HCT116 (cell line): Measurements from ENCODE around the gene PCLO. TPM values are rescaled to one million over a fixed set of nuclear protein-coding genes. Genes with fewer than 3 reads are reported as not detected.

ENCODE experiments used
- ATAC-seq: fragments of 200-7000 bp; cut with Tn5 transposase; 2 replicates; pipeline ENCODE4 v1.9.1; 2020; ENCODE audit warnings: mild to moderate bottlenecking, moderate library complexity
- BruUV-seq: library from RNA; stranded (reverse); fragments of 400-500 nt; replicated peaks from 2 replicates; lab custom pipeline; 2021; lab: Mats Ljungman, UMichigan
- CTCF ChIA-PET: fragments of 300-600 bp; sonication (Branson Sonifier 250); formaldehyde crosslinking; loops from one replicate; lab custom pipeline; 2021; ENCODE audit warnings: antibody characterized with exemption; lab: Charles Lee
- POLR2A ChIA-PET: fragments of 300-600, 350-600 bp; sonication (Branson Sonifier 250); formaldehyde crosslinking; loops from one replicate; lab custom pipeline; 2021; ENCODE audit warnings: antibody characterized with exemption; lab: Charles Lee
- RAD21 ChIA-PET, 2 experiments: fragments of 300-600 bp; sonication (Branson Sonifier 250); formaldehyde crosslinking; loops; one replicate each; lab custom pipeline; 2023; ENCODE audit warnings: low total read pairs in 2 of 2; ENCODE audit not compliant: uncharacterized antibody in 2 of 2, unreplicated experiment in 2 of 2, low non-redundant PET in 1 of 2; lab: Charles Lee
- DNase-seq: peaks from one replicate; pipeline ENCODE4 v3.0.0-alpha.2; 2010; ENCODE audit warnings: low read depth, low spot score
- H2AFZ ChIP-seq: fragments of 200-600 bp; shearing (Covaris generic), sonication (generic); 2 replicates; pipeline ENCODE4 v1.6.1; 2017; ENCODE audit warnings: low read depth, mixed run types, mixed read lengths, antibody characterized with exemption, low read length; ENCODE audit not compliant: poor library complexity, severe bottlenecking
- H3K27ac ChIP-seq: 2 replicates; pipeline ENCODE4 v1.5.1; 2012; ENCODE audit warnings: low read depth, low read length
- H3K27me3 ChIP-seq: fragments of 200-600 bp; sonication (generic); 2 replicates; pipeline ENCODE4 v1.6.1; 2016; ENCODE audit warnings: mixed run types, low read length, mixed read lengths; ENCODE audit not compliant: insufficient read depth
- H3K36me3 ChIP-seq, 2 experiments: fragments of 200-500 bp in 1 of 2; fragments of 200-600 bp in 1 of 2; sonication (Bioruptor generic) in 1 of 2; sonication (generic) in 1 of 2; 2 replicates each; pipeline versions ENCODE4 v1.5.1 to v1.6.1; 2014 to 2016; ENCODE audit warnings: low read length in 2 of 2, inconsistent platforms in 1 of 2, mixed read lengths in 1 of 2, mixed run types in 1 of 2; ENCODE audit not compliant: insufficient read depth in 2 of 2, control insufficient read depth in 1 of 2
- H3K4me1 ChIP-seq, 2 experiments: fragments of 200-600 bp in 1 of 2; sonication (generic) in 1 of 2; 2 replicates each; pipeline versions ENCODE4 v1.5.1 to v1.6.1; 2012 to 2017; ENCODE audit warnings: low read length in 2 of 2, inconsistent platforms in 1 of 2, mild to moderate bottlenecking in 1 of 2, mixed read lengths in 1 of 2, mixed run types in 1 of 2, moderate library complexity in 1 of 2; ENCODE audit not compliant: insufficient read depth in 2 of 2, control insufficient read depth in 1 of 2
- H3K4me2 ChIP-seq: fragments of 200-600 bp; sonication (generic); 2 replicates; pipeline ENCODE4 v1.6.1; 2017; ENCODE audit warnings: mixed run types, low read length, mixed read lengths
- H3K4me3 ChIP-seq, 2 experiments: fragments of 200-600 bp in 1 of 2; sonication (generic) in 1 of 2; replicated peaks in 1 of 2; 2 replicates each; pipeline ENCODE4 v1.5.1; 2011 to 2016; ENCODE audit warnings: low read length in 2 of 2, control low read depth in 1 of 2, low read depth in 1 of 2, mild to moderate bottlenecking in 1 of 2, mixed read lengths in 1 of 2, mixed run types in 1 of 2
- H3K79me2 ChIP-seq: fragments of 200-600 bp; sonication (generic); 2 replicates; pipeline ENCODE4 v1.6.1; 2017; ENCODE audit warnings: mild to moderate bottlenecking, mixed run types, low read length, moderate library complexity, mixed read lengths; ENCODE audit not compliant: insufficient read depth
- H3K9ac ChIP-seq: fragments of 200-600 bp; sonication (generic); 2 replicates; pipeline ENCODE4 v1.6.1; 2016; ENCODE audit warnings: low read length, mixed read lengths
- H3K9me2 ChIP-seq: fragments of 200-600 bp; sonication (generic), shearing (Covaris generic); 2 replicates; pipeline ENCODE4 v1.6.1; 2017; ENCODE audit warnings: mixed run types, mild to moderate bottlenecking, moderate library complexity; ENCODE audit not compliant: insufficient read depth
- H3K9me3 ChIP-seq, 2 experiments: fragments of 200-500 bp in 1 of 2; fragments of 200-600 bp in 1 of 2; sonication (Bioruptor generic) in 1 of 2; sonication (generic) in 1 of 2; 2 replicates each; pipeline ENCODE4 v1.6.1; 2014 to 2017; ENCODE audit warnings: low read length in 2 of 2, mixed read lengths in 2 of 2, inconsistent platforms in 1 of 2, low read depth in 1 of 2, mild to moderate bottlenecking in 1 of 2, mixed run types in 1 of 2, moderate library complexity in 1 of 2; ENCODE audit not compliant: control insufficient read depth in 1 of 2, insufficient read depth in 1 of 2
- H4K20me1 ChIP-seq: fragments of 200-600 bp; sonication (generic), shearing (Covaris generic); 2 replicates; pipeline ENCODE4 v1.6.1; 2017; ENCODE audit warnings: mixed run types, mild to moderate bottlenecking, moderate library complexity; ENCODE audit not compliant: insufficient read depth
- CEBPB ChIP-seq: IDR thresholded peaks from 2 replicates; pipeline ENCODE4 v1.6.1; 2012; ENCODE audit warnings: low read depth
- EGR1 ChIP-seq: IDR thresholded peaks from 2 replicates; pipeline ENCODE4 v1.6.1; 2012; ENCODE audit warnings: low read depth
- EZH2phosphoT487 ChIP-seq: fragments of 200-600 bp; IDR thresholded peaks from 2 replicates; pipeline ENCODE4 v1.6.1; 2018; ENCODE audit warnings: antibody characterized with exemption, borderline replicate concordance
- FOSL1 ChIP-seq: IDR thresholded peaks from 2 replicates; pipeline ENCODE4 v1.6.1; 2012; ENCODE audit warnings: low read depth
- JUND ChIP-seq: IDR thresholded peaks from 2 replicates; pipeline ENCODE4 v1.6.1; 2012
- POLR2A ChIP-seq: IDR thresholded peaks from 2 replicates; pipeline ENCODE4 v1.7.0; 2011; ENCODE audit warnings: borderline replicate concordance; ENCODE audit not compliant: insufficient read depth, insufficient read length; ENCODE audit errors: extremely low read depth
- POLR2AphosphoS5 ChIP-seq: IDR thresholded peaks from 2 replicates; pipeline ENCODE4 v1.6.1; 2011; ENCODE audit warnings: mild to moderate bottlenecking, low read depth, low read length, moderate library complexity
- SRF ChIP-seq: IDR thresholded peaks from 2 replicates; pipeline ENCODE4 v1.6.1; 2012; ENCODE audit warnings: low read depth
- TCF7L2 ChIP-seq: IDR thresholded peaks from 2 replicates; pipeline ENCODE4 v1.7.0; 2011; ENCODE audit warnings: borderline replicate concordance, inconsistent platforms; ENCODE audit not compliant: insufficient read depth, insufficient read length; ENCODE audit errors: extremely low read depth
- YY1 ChIP-seq: IDR thresholded peaks from 2 replicates; pipeline ENCODE4 v1.6.1; 2011; ENCODE audit warnings: low read length, low read depth, moderate library complexity, mild to moderate bottlenecking; ENCODE audit not compliant: insufficient replicate concordance; ENCODE audit errors: extremely low read depth
- intact Hi-C: fragments of 100-400 bp; cut with micrococcal nuclease; formaldehyde crosslinking; loops from 2 replicates; pipeline ENCODE4 v1.10.0; 2022
- total RNA-seq: library from RNA; stranded (reverse); gene quantifications from one replicate; pipeline ENCODE4 v1.2.1, GENCODE V29; 2021; ENCODE audit not compliant: unreplicated experiment
- TF ChIP-seq, protein P1 (sequence below): IDR thresholded peaks from 2 replicates; pipeline ENCODE4 v1.6.1; 2012
- TF ChIP-seq, protein P2 (sequence below): IDR thresholded peaks from 2 replicates; pipeline ENCODE4 v1.6.1; 2012

Gene PCLO
- total RNA-seq, 1 experiment from 2014 or later: 2.4 TPM

DNA sequence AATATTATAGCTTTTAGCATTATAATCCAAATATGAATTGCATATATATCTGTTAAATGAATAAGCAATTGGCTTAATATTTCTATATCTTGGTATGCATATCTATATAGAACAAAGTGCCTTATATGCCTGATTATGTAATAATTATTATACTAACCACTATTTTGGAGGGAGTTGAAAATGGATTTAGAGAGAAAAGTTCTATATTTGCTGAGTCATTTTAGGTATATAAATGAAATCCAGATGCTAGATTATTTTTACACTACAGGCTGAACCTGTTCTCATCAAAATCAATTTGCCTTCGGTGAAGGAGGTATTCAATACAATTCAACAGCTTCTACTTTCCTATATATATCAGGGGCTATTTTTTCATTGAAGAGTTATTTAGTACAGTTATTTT, 276.4 kb downstream of the PCLO start:
- Histone ChIP-seq H3K9ac (no peak overlapping the region), H3K9me2 (no peaks in the 10 kb centered on the region), H3K9me3 (no peaks in the 10 kb centered on the region), H3K27ac (no peak overlapping the region), H3K36me3 (no peaks in the 10 kb centered on the region), H3K4me1 (no peaks in the 10 kb centered on the region), H3K4me2 (no peak overlapping the region), H4K20me1 (no peaks in the 10 kb centered on the region), H3K4me3 (no peak overlapping the region), H3K27me3 (no peaks in the 10 kb centered on the region), H3K79me2 (no peaks in the 10 kb centered on the region), H2AFZ (no peak overlapping the region)
- BruUV-seq: no TSS peak
- ChIA-PET CTCF (no interaction called here), POLR2A (no interaction called here), RAD21 (no interaction called here)
- ATAC-seq (no peak), DNase-seq (no peak)
- TF ChIP-seq, protein P1, sequence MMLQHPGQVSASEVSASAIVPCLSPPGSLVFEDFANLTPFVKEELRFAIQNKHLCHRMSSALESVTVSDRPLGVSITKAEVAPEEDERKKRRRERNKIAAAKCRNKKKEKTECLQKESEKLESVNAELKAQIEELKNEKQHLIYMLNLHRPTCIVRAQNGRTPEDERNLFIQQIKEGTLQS: no peak
- TF ChIP-seq POLR2AphosphoS5 (no peak), SRF (no peak), YY1 (no peak), CEBPB (no peak), JUND (no peak), FOSL1 (no peak), POLR2A (no peak), TCF7L2 (no peak), EGR1 (no peak), EZH2phosphoT487 (no peak)
- intact Hi-C loops: no loop called here

DNA sequence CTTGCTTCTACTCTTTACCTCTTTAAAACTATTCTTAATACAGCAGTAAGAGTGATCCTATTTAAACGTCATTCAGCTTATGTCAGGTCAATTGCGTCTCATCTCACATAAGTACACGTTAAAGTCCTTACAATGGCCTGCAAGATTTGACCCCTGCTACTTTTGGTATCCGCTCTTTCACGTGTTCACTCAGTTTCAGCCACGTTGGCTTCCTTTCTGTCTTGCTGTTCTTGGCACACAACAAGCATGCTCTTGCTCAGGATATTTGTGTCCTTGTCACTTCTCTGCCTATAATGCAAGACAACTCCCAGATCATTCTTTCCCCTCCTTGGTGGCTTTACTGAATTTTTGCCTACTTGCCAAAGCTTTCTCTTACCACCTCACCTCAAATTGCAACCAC, 296.8 kb downstream of the PCLO start:
- no peaks in the 10 kb centered on the region for H3K9me3 ChIP-seq
- no TSS peak for BruUV-seq
- CTCF ChIA-PET: no interaction called here
- POLR2A ChIA-PET: no interaction called here
- no peaks in the 10 kb centered on the region for H3K9me2 ChIP-seq
- no peak overlapping the region for H2AFZ ChIP-seq
- RAD21 ChIA-PET: no interaction called here
- H4K20me1 ChIP-seq: no peaks in the 10 kb centered on the region
- no peak overlapping the region for H3K27ac ChIP-seq
- H3K36me3 ChIP-seq: no peaks in the 10 kb centered on the region
- no peak for ATAC-seq
- H3K4me1 ChIP-seq: no peaks in the 10 kb centered on the region
- H3K4me2 ChIP-seq: no peak overlapping the region
- TF ChIP-seq, protein P2, sequence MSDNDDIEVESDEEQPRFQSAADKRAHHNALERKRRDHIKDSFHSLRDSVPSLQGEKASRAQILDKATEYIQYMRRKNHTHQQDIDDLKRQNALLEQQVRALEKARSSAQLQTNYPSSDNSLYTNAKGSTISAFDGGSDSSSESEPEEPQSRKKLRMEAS: no peak
- H3K9ac ChIP-seq: no peak overlapping the region
- intact Hi-C loops: no loop called here
- H3K27me3 ChIP-seq: no peaks in the 10 kb centered on the region
- H3K4me3 ChIP-seq: no peak overlapping the region
- DNase-seq: no peak
- no peaks in the 10 kb centered on the region for H3K79me2 ChIP-seq
